Pancreas (tissue), 10 donors: ENCODE measurements around the gene TEF. TPM values are rescaled to one million over a fixed set of nuclear protein-coding genes. Genes with fewer than 3 reads are reported as not detected.

Experiments
- ATAC-seq, 4 donors: fragments of 200-7000 bp; cut with Tn5 transposase; one replicate each; pipeline versions ENCODE4 v1.8.0 to v1.9.1; 2020; ENCODE audit warnings: mild to moderate bottlenecking in 4 of 4, moderate library complexity in 4 of 4
- DNase-seq, 6 donors: peaks; one replicate each; pipeline ENCODE4 v3.0.0-alpha.2; 2020
- FAIRE-seq: peaks from 2 replicates; lab custom pipeline; 2012; peaks lifted over from hg19 to GRCh38; lab: Jason Lieb, UNC
- H3K27ac ChIP-seq, 4 donors: fragments of 200-600 bp; sonication (generic); 1 replicate in 3 of 4; 2 replicates in 1 of 4; pipeline versions ENCODE4 v1.5.0 to v1.8.0; 2020
- H3K27me3 ChIP-seq, 4 donors: fragments of 200-600 bp; one replicate each; pipeline ENCODE4 v1.8.0; 2021
- H3K36me3 ChIP-seq, 3 donors: fragments of 200-600 bp; sonication (generic) in 1 of 3; one replicate each; pipeline versions ENCODE4 v1.5.0 to v1.8.0; 2020 to 2021
- H3K4me1 ChIP-seq, 3 donors: fragments of 200-600 bp; one replicate each; pipeline ENCODE4 v1.8.0; 2021
- H3K4me3 ChIP-seq, 4 donors: fragments of 200-600 bp; sonication (generic) in 2 of 4; one replicate each; pipeline versions ENCODE4 v1.5.0 to v1.8.0; 2020 to 2021
- H3K9me3 ChIP-seq, 4 donors: fragments of 200-600 bp; one replicate each; pipeline ENCODE4 v1.8.0; 2021
- CTCF ChIP-seq, 4 donors: fragments of 200-600 bp; sonication (generic) in 3 of 4; IDR thresholded peaks; one replicate each; pipeline versions ENCODE4 v1.5.0 to v1.8.0; 2021; ENCODE audit warnings: antibody characterized with exemption in 4 of 4
- WGBS, 2 donors: extraction: QIAGEN DNeasy Blood & Tissue Kit; methylation state at CpG; one replicate each; pipeline ENCODE4 v1.1.7; 2013; 5-methylcytosine and 5-hydroxymethylcytosine counted together
- intact Hi-C, 3 donors: fragments of 100-400 bp; cut with DNase I; formaldehyde crosslinking; loops; one replicate each; pipeline versions ENCODE4 v1.11.1 to v1.14.2; 2022
- polyA plus RNA-seq, 2 donors: library from polyadenylated mRNA; stranded (reverse); fragments of 200-250 nt; gene quantifications; one replicate each; pipeline ENCODE4 v1.2.3, GENCODE V29; 2013
- total RNA-seq, 6 donors: library from RNA; stranded (reverse); fragmentation: NEBNext Ultra II Directional in 4 of 6; extraction: Animal tissue kit (Norgen Biotek cat#: 25700) in 4 of 6; gene quantifications; one replicate each; pipeline versions ENCODE4 v1.2.1 to v1.2.4, GENCODE V29; 2021 to 2023
- donor health status: healthy with polysubstance abuse.
- donor health status: DM: no; HTN: no; CAD: no; lungs with moderate emphysema.
- donor health status: DM: no; HTN: no; CAD: no.
- donor health status: control.
- donor health status: control.
- donor health status: Bipolar disorder and iron deficiency.
- donor health status: DM: yes; HTN: yes; CAD: no.
- donor health status: DM: no; HTN: no; CAD: no.
- donor health status: DM: no; HTN: no; CAD: no.
- donor health status: DM: yes; HTN: yes; CAD: no.

The TEF gene
- total and polyA plus RNA-seq, 8 donors = 8.3 to 19.6 (median 17.6) TPM

- H3K4me3 ChIP-seq = peak overlapping the region in 3 of 4 donors; percentile 78 to 80 (median 78)
- H3K36me3 ChIP-seq = peaks cover 0 to 12% (median 6%) of the 10 kb centered on the region in 3 donors
- DNase-seq (no peak), FAIRE-seq (no peak), ATAC-seq (no peak)
- intact Hi-C loops = no loop called here
- 42 to 48% methylated on average over 5 of the region's 5 CpGs for WGBS, 2 donors
- no peak for TF ChIP-seq CTCF (IDR thresholded peaks at IDR 0.05)
- no peaks in the 10 kb centered on the region for H3K27me3 ChIP-seq
- peaks cover 6 to 17% (median 12%) of the 10 kb centered on the region in 3 donors for H3K4me1 ChIP-seq
- no peaks in the 10 kb centered on the region for H3K9me3 ChIP-seq
- peak overlapping the region in 3 of 4 donors; percentile 96 to 100 (median 99) for H3K27ac ChIP-seq
Observed at GRCh38 chr22:41383085-41383484, 1.3 kb downstream of the TEF start.

- H3K27ac ChIP-seq = no peak overlapping the region
Observed at GRCh38 chr22:41384128-41384527, 2.4 kb downstream of the TEF start.

GRCh38 chr22:41387341-41387740 is 5.6 kb downstream of the TEF start:
- FAIRE-seq (no peak), ATAC-seq (no peak), DNase-seq (no peak)
- H3K4me1 ChIP-seq = peaks cover 0 to 9% (median 6%) of the 10 kb centered on the region in 3 donors
- no peaks in the 10 kb centered on the region for H3K27me3 ChIP-seq
- intact Hi-C loops = no loop called here
- H3K9me3 ChIP-seq = no peaks in the 10 kb centered on the region
- H3K36me3 ChIP-seq = peaks cover 0 to 46% (median 19%) of the 10 kb centered on the region in 3 donors
- H3K27ac ChIP-seq = no peak overlapping the region
- no peak overlapping the region for H3K4me3 ChIP-seq
- WGBS, 2 donors = 93 to 94% methylated on average over 7 of the region's 7 CpGs
- TF ChIP-seq CTCF (IDR thresholded peaks at IDR 0.05) = no peak

More at GRCh38 chr22:41384128-41384527, 2.4 kb downstream of the TEF start:
- FAIRE-seq (no peak), DNase-seq (no peak), ATAC-seq (no peak)
- peaks cover 6 to 17% (median 12%) of the 10 kb centered on the region in 3 donors for H3K4me1 ChIP-seq
- no peaks in the 10 kb centered on the region for H3K27me3 ChIP-seq
- no peak overlapping the region for H3K4me3 ChIP-seq
- intact Hi-C loops = no loop called here
- TF ChIP-seq CTCF (IDR thresholded peaks at IDR 0.05) = no peak
- H3K9me3 ChIP-seq = no peaks in the 10 kb centered on the region
- peaks cover 0 to 22% (median 13%) of the 10 kb centered on the region in 3 donors for H3K36me3 ChIP-seq

- no peak for FAIRE-seq
Observed at GRCh38 chr22:41394012-41394356, 12.2 kb downstream of the TEF start.

More at GRCh38 chr22:41394012-41394356, 12.2 kb downstream of the TEF start:
- WGBS, 2 donors = 92 to 94% methylated on average over 11 of the region's 11 CpGs
- H3K9me3 ChIP-seq = no peaks in the 10 kb centered on the region
- H3K27me3 ChIP-seq = no peaks in the 10 kb centered on the region
- no peak overlapping the region for H3K4me3 ChIP-seq
- ATAC-seq (no peak), DNase-seq (no peak)
- no peaks in the 10 kb centered on the region for H3K4me1 ChIP-seq
- intact Hi-C loops = loop anchor here in 1 of 3 donors (10.0 kb wide), 1 partner anchor 201 kb away; no protein-coding TSS in a partner anchor
- peaks cover 11 to 77% (median 44%) of the 10 kb centered on the region in 3 donors for H3K36me3 ChIP-seq
- TF ChIP-seq CTCF (IDR thresholded peaks at IDR 0.05) = no peak
- no peak overlapping the region for H3K27ac ChIP-seq
